HUES64 (cell line): Measurements from ENCODE around the gene CPA5. TPM values are rescaled to one million over a fixed set of nuclear protein-coding genes. Genes with fewer than 3 reads are reported as not detected.

Experiments used
- H3K27ac ChIP-seq: 2 replicates; pipeline ENCODE4 v1.7.0; 2013; ENCODE audit warnings: low read depth, low read length, inconsistent platforms
- H3K27me3 ChIP-seq: 2 replicates; pipeline ENCODE4 v1.6.1; 2013; ENCODE audit warnings: mild to moderate bottlenecking, low read length; ENCODE audit not compliant: insufficient read depth
- H3K36me3 ChIP-seq: 2 replicates; pipeline ENCODE4 v1.6.1; 2013; ENCODE audit warnings: mild to moderate bottlenecking, low read length; ENCODE audit not compliant: insufficient read depth
- H3K4me1 ChIP-seq: 2 replicates; pipeline ENCODE4 v1.6.1; 2013; ENCODE audit warnings: mild to moderate bottlenecking, low read length, moderate library complexity; ENCODE audit not compliant: insufficient read depth
- H3K4me3 ChIP-seq: 2 replicates; pipeline ENCODE4 v1.5.1; 2013; ENCODE audit warnings: mild to moderate bottlenecking, low read length, moderate library complexity
- H3K9ac ChIP-seq: 2 replicates; pipeline ENCODE4 v1.6.1; 2013; ENCODE audit warnings: mild to moderate bottlenecking, low read depth, low read length
- H3K9me3 ChIP-seq: 2 replicates; pipeline ENCODE4 v1.6.1; 2013; ENCODE audit warnings: low read depth, low read length; ENCODE audit not compliant: insufficient read depth
- WGBS: fragments of 150-250, 120-280 bp; methylation state at CpG from one replicate; pipeline ENCODE4 v1.1.7; 2013; ENCODE audit warnings: missing lambda C conversion rate; 5-methylcytosine and 5-hydroxymethylcytosine counted together
- polyA plus RNA-seq, 2 experiments: library from polyadenylated mRNA; stranded (reverse); fragments of 50-300 nt; gene quantifications; one replicate each; pipeline ENCODE4 v1.2.3, GENCODE V29; 2013

Gene CPA5
- not detected for polyA plus RNA-seq (2013, experiment 1 of 2)
- polyA plus RNA-seq (2013, experiment 2 of 2): not detected

GRCh38 chr7:130344271-130344866 lies at the start of gene CPA5:
Gene CPA5, plus strand, starts transcription at chr7:130344816. Its CDS starts 1,670 bp downstream, at chr7:130346486.
- Histone ChIP-seq H3K4me3 (no peak within 1 kb of the TSS), H3K9ac (no peak within 1 kb of the TSS), H3K27me3 (no peaks in the 10 kb centered on the region), H3K36me3 (no peaks in the 10 kb centered on the region), H3K4me1 (peaks cover 13% of the 10 kb centered on the region), H3K27ac (no peak within 1 kb of the TSS), H3K9me3 (no peaks in the 10 kb centered on the region)
- WGBS: 98% methylated on average over 5 of the region's 5 CpGs

GRCh38 chr7:130296221-130296951 lies 48.2 kb upstream of the CPA5 start:
- Histone ChIP-seq H3K9me3 (no peaks in the 10 kb centered on the region), H3K4me3 (no peak overlapping the region), H3K4me1 (no peaks in the 10 kb centered on the region), H3K9ac (no peak overlapping the region), H3K27me3 (no peaks in the 10 kb centered on the region), H3K27ac (no peak overlapping the region), H3K36me3 (no peaks in the 10 kb centered on the region)
- WGBS: 94% methylated on average over 10 of the region's 13 CpGs

- 89% methylated on average over 20 of the region's 20 CpGs for WGBS
- Histone ChIP-seq H3K27ac (no peak overlapping the region), H3K36me3 (no peaks in the 10 kb centered on the region), H3K27me3 (no peaks in the 10 kb centered on the region), H3K4me3 (no peak overlapping the region), H3K4me1 (no peaks in the 10 kb centered on the region), H3K9ac (no peak overlapping the region), H3K9me3 (no peaks in the 10 kb centered on the region)
These were observed 46.7 kb upstream of the CPA5 start for GRCh38 chr7:130297628-130298543.

GRCh38 chr7:130298544-130299326 lies 45.9 kb upstream of the CPA5 start:
- Histone ChIP-seq H3K27ac (no peak overlapping the region), H3K9ac (no peak overlapping the region), H3K4me3 (no peak overlapping the region), H3K36me3 (no peaks in the 10 kb centered on the region), H3K9me3 (no peaks in the 10 kb centered on the region), H3K27me3 (no peaks in the 10 kb centered on the region), H3K4me1 (no peaks in the 10 kb centered on the region)
- WGBS: 93% methylated on average over 5 of the region's 5 CpGs

- Histone ChIP-seq H3K9me3 (no peaks in the 10 kb centered on the region), H3K36me3 (no peaks in the 10 kb centered on the region), H3K4me3 (no peak overlapping the region), H3K27me3 (no peaks in the 10 kb centered on the region), H3K27ac (no peak overlapping the region), H3K9ac (no peak overlapping the region), H3K4me1 (no peaks in the 10 kb centered on the region)
- WGBS: 94% methylated on average over 7 of the region's 7 CpGs
These were observed 44.8 kb upstream of the CPA5 start for GRCh38 chr7:130299866-130300265.

- no peak overlapping the region for H3K27ac ChIP-seq
- WGBS: 87% methylated on average over 8 of the region's 8 CpGs
- H3K4me3 ChIP-seq: no peak overlapping the region
- H3K4me1 ChIP-seq: no peaks in the 10 kb centered on the region
- no peaks in the 10 kb centered on the region for H3K9me3 ChIP-seq
- H3K9ac ChIP-seq: no peak overlapping the region
- H3K27me3 ChIP-seq: no peaks in the 10 kb centered on the region
- H3K36me3 ChIP-seq: no peaks in the 10 kb centered on the region
These were observed 43.1 kb upstream of the CPA5 start for GRCh38 chr7:130301501-130302020.

GRCh38 chr7:130302649-130303048 lies 42.0 kb upstream of the CPA5 start:
- no peaks in the 10 kb centered on the region for H3K36me3 ChIP-seq
- no peak overlapping the region for H3K9ac ChIP-seq
- H3K4me3 ChIP-seq: no peak overlapping the region
- H3K27ac ChIP-seq: no peak overlapping the region
- H3K4me1 ChIP-seq: no peaks in the 10 kb centered on the region
- no peaks in the 10 kb centered on the region for H3K9me3 ChIP-seq
- H3K27me3 ChIP-seq: no peaks in the 10 kb centered on the region

GRCh38 chr7:130303127-130303526 lies 41.5 kb upstream of the CPA5 start:
- Histone ChIP-seq H3K4me3 (no peak overlapping the region), H3K27me3 (no peaks in the 10 kb centered on the region), H3K4me1 (no peaks in the 10 kb centered on the region), H3K9ac (no peak overlapping the region), H3K9me3 (no peaks in the 10 kb centered on the region), H3K36me3 (no peaks in the 10 kb centered on the region), H3K27ac (no peak overlapping the region)
- WGBS: 100% methylated on average over 2 of the region's 2 CpGs

- Histone ChIP-seq H3K9me3 (no peaks in the 10 kb centered on the region), H3K27me3 (no peaks in the 10 kb centered on the region), H3K27ac (no peak overlapping the region), H3K4me1 (no peaks in the 10 kb centered on the region), H3K36me3 (no peaks in the 10 kb centered on the region), H3K9ac (no peak overlapping the region), H3K4me3 (no peak overlapping the region)
- WGBS: 88% methylated on average over 5 of the region's 5 CpGs
These were observed 41.1 kb upstream of the CPA5 start for GRCh38 chr7:130303551-130303950.

- H3K4me3 ChIP-seq: no peak overlapping the region
- no peaks in the 10 kb centered on the region for H3K9me3 ChIP-seq
- H3K9ac ChIP-seq: no peak overlapping the region
- no peaks in the 10 kb centered on the region for H3K4me1 ChIP-seq
- no peak overlapping the region for H3K27ac ChIP-seq
- H3K27me3 ChIP-seq: no peaks in the 10 kb centered on the region
- no peaks in the 10 kb centered on the region for H3K36me3 ChIP-seq
- WGBS: 95% methylated on average over 5 of the region's 5 CpGs
These were observed 40.6 kb upstream of the CPA5 start for GRCh38 chr7:130303982-130304381.
